ENCODE results near the gene RAB28. TPM values are rescaled to one million over a fixed set of nuclear protein-coding genes. Genes with fewer than 3 reads are reported as not detected.

RAB28 gene
- total and polyA plus RNA-seq, 2 of the 8 experiments (the other 6 are each of a cell fraction or from before 2014, with no cell fraction given): 16.0 to 18.7 TPM

DNA sequence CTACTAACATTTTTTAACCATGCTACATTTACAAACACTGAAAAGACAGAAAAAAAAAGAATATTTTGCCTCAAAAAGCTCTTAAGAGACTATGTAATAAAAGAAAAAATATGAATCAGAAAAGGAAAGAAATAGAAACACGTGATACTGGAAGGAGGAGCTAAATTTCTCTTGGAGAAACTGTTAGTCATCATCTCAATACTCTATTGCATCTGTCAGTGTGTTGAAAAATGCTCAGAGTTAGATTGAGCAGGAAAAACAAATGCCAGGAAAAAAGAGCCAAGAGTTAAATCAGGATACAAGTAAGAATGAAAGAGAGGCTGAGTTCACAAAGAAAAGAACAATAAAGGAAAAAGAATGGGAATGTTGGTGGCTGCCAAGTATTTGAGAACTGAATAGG, 2.6 kb downstream of the RAB28 start:
- no peak for FAIRE-seq
- H2BK12ac ChIP-seq (ENCODE audit: low read depth, low read length): no peak overlapping the region
- no peaks in the 10 kb centered on the region for H4K20me1 ChIP-seq (replicated peaks in 1 of 2; ENCODE audit: control insufficient read depth in 1 of 2, insufficient read depth in 2 of 2, low read length in 2 of 2)
- H3K14ac ChIP-seq (ENCODE audit: insufficient read length): no peak overlapping the region
- no peak overlapping the region for H3K4me2 ChIP-seq (ENCODE audit: insufficient read depth in 1 of 2, low read depth in 2 of 2, low read length in 2 of 2)
- no peak overlapping the region for H3K18ac ChIP-seq (ENCODE audit: extremely low read depth, low read length)
- ChIA-PET CTCF (ENCODE audit: partially characterized antibody) (no interaction called here), POLR2A (ENCODE audit: partially characterized antibody) (interaction anchor here (0.7 kb wide), 1 partner anchor 50 kb away, joined by 3 read pairs; no protein-coding TSS in a partner anchor)
- no peak overlapping the region for H2BK120ac ChIP-seq (replicated peaks; ENCODE audit: low read depth, low read length)
- peaks cover 6% of the 10 kb centered on the region; the same call in 1 of the 2 replicates for H3K23me2 ChIP-seq (ENCODE audit: low read depth, low read length)
- no peak overlapping the region for H4K8ac ChIP-seq (ENCODE audit: extremely low read depth, insufficient read depth, low read length)
- H3K27me3 ChIP-seq (replicated peaks in 1 of 4; ENCODE audit: control insufficient read depth in 3 of 4, extremely low read depth in 1 of 4, insufficient read depth in 3 of 4, low read length in 3 of 4): peaks cover 0 to 1% (median 0%) of the 10 kb centered on the region in 4 experiments; a peak in 1 of 7 replicates
- no peak overlapping the region for H3K9ac ChIP-seq (replicated peaks in 1 of 4; ENCODE audit: extremely low read depth in 1 of 4, low read depth in 3 of 4, low read length in 3 of 4)
- no peak overlapping the region for H3K56ac ChIP-seq (replicated peaks; ENCODE audit: insufficient read length, low read depth, low read length)
- no peak for DNase-seq (ENCODE audit: low read depth in 1 of 2, low spot score in 2 of 2)
- H3K4me1 ChIP-seq (replicated peaks in 1 of 4; ENCODE audit: control insufficient read depth in 3 of 4, insufficient read depth in 4 of 4, low read length in 3 of 4): peaks cover 0 to 5% (median 1%) of the 10 kb centered on the region in 4 experiments; a peak in 3 of 7 replicates
- no peak overlapping the region for H2BK15ac ChIP-seq (ENCODE audit: low read length)
- no peak overlapping the region for H2AFZ ChIP-seq (ENCODE audit: low read length)
- H3K79me2 ChIP-seq (ENCODE audit: control insufficient read depth in 1 of 2, insufficient read depth in 2 of 2, low read length in 2 of 2): peaks cover 0 to 34% of the 10 kb centered on the region in 2 experiments; a peak in 2 of 4 replicates
- H3K27ac ChIP-seq (ENCODE audit: low read depth, low read length): no peak overlapping the region
- 68% methylated on average over 1 of the region's 1 CpG; no CpG with 5 or more reads in 1 of the 2 experiments for WGBS, 2 experiments (ENCODE audit: extremely low coverage in 1 of 2, insufficient coverage in 1 of 2, insufficient read length in 1 of 2, insufficient replicate concordance in 2 of 2, low coverage in 1 of 2, low lambda C conversion rate in 2 of 2, missing lambda C conversion rate in 1 of 2)
- no peak overlapping the region for H2BK20ac ChIP-seq (ENCODE audit: low read length)
- H3K9me3 ChIP-seq (ENCODE audit: insufficient read depth in 2 of 2, low read depth in 1 of 2, low read length in 1 of 2): no peaks in the 10 kb centered on the region
- no peak overlapping the region for H2AK5ac ChIP-seq (ENCODE audit: low read depth, low read length)
- no peak overlapping the region for H4K5ac ChIP-seq (ENCODE audit: insufficient read length, low read depth, low read length)
- no peak overlapping the region for H3K23ac ChIP-seq (ENCODE audit: insufficient read length)
- no peak overlapping the region for H4K91ac ChIP-seq (replicated peaks; ENCODE audit: insufficient read length, low read length)
- H3K4ac ChIP-seq (replicated peaks; ENCODE audit: insufficient read length, low read depth, low read length): no peak overlapping the region
- no peaks in the 10 kb centered on the region for H3K79me1 ChIP-seq (ENCODE audit: low read depth, low read length)
- no peak overlapping the region for H2BK5ac ChIP-seq (ENCODE audit: low read depth, low read length)
- H3K4me3 ChIP-seq (ENCODE audit: extremely low read depth in 1 of 4, insufficient read depth in 2 of 4, low read depth in 3 of 4, low read length in 4 of 4): no peak overlapping the region
- H3K36me3 ChIP-seq (ENCODE audit: control insufficient read depth in 2 of 4, insufficient read depth in 4 of 4, low read length in 3 of 4): peaks cover 0 to 4% (median 0%) of the 10 kb centered on the region in 4 experiments; a peak in 1 of 8 replicates
- no peak for TF ChIP-seq KDM1A (IDR thresholded peaks at IDR 0.05; ENCODE audit: borderline replicate concordance, low read length)
- TF ChIP-seq RNF2 (IDR thresholded peaks at IDR 0.05; ENCODE audit: borderline replicate concordance, low read depth, low read length, missing control alignments, poor library complexity, severe bottlenecking): no peak
- TF ChIP-seq POU5F1 (IDR thresholded peaks at IDR 0.05; ENCODE audit: low read depth, low read length): no peak
- no peak for TF ChIP-seq RFX5 (IDR thresholded peaks at IDR 0.05; ENCODE audit: borderline replicate concordance, low read depth, low read length)
- TF ChIP-seq TEAD4 (IDR thresholded peaks at IDR 0.05; ENCODE audit: low read depth, low read length): no peak
- no peak for TF ChIP-seq ASH2L (IDR thresholded peaks at IDR 0.05; ENCODE audit: low read length)
- TF ChIP-seq BACH1 (IDR thresholded peaks at IDR 0.05; ENCODE audit: low read length): no peak

All from H1 (cell line).